Right lobe of liver (tissue), 6 donors: ENCODE results near the gene ACTR1A. TPM values are rescaled to one million over a fixed set of nuclear protein-coding genes. Genes with fewer than 3 reads are reported as not detected.

Experiments
- ATAC-seq, 4 donors: fragments of 200-7000 bp; cut with Tn5 transposase; one replicate each; pipeline ENCODE4 v1.9.1; 2020; ENCODE audit warnings: mild to moderate bottlenecking in 4 of 4, moderate library complexity in 4 of 4
- DNase-seq, 3 donors: peaks; one replicate each; pipeline ENCODE4 v3.0.0-alpha.2; 2020
- H3K27ac ChIP-seq, 3 donors: fragments of 200-600 bp; one replicate each; pipeline ENCODE4 v1.8.0; 2022
- H3K27me3 ChIP-seq, 2 donors: fragments of 200-600 bp; one replicate each; pipeline ENCODE4 v1.8.0; 2022
- H3K36me3 ChIP-seq, 4 donors: fragments of 200-600 bp; sonication (generic) in 1 of 4; one replicate each; pipeline versions ENCODE4 v1.5.1 to v1.8.0; 2017 to 2022; ENCODE audit warnings: control low read depth in 1 of 4
- H3K4me1 ChIP-seq, 4 donors: fragments of 200-600 bp; sonication (generic) in 1 of 4; one replicate each; pipeline versions ENCODE4 v1.5.1 to v1.8.0; 2017 to 2022; ENCODE audit warnings: control low read depth in 1 of 4
- H3K4me3 ChIP-seq, 3 donors: fragments of 200-600 bp; one replicate each; pipeline ENCODE4 v1.8.0; 2022
- H3K9me3 ChIP-seq, 4 donors: fragments of 200-600 bp; sonication (generic) in 1 of 4; one replicate each; pipeline versions ENCODE4 v1.5.1 to v1.8.0; 2017 to 2022; ENCODE audit warnings: control low read depth in 1 of 4
- CTCF ChIP-seq, 4 donors: fragments of 200-600 bp in 3 of 4; fragments of 450-650 bp in 1 of 4; IDR thresholded peaks; one replicate each; pipeline versions ENCODE4 v1.5.1 to v1.8.0; 2016 to 2022; ENCODE audit warnings: antibody characterized with exemption in 4 of 4, mild to moderate bottlenecking in 2 of 4
- POLR2A ChIP-seq: fragments of 450-650 bp; IDR thresholded peaks from one replicate; pipeline ENCODE4 v1.6.1; 2017; ENCODE audit warnings: antibody characterized with exemption, mild to moderate bottlenecking
- WGBS: methylation state at CpG from one replicate; pipeline ENCODE4 v1.1.6; 2018; ENCODE audit warnings: low coverage, low lambda C conversion rate; ENCODE audit not compliant: insufficient coverage; ENCODE audit errors: missing lambda C conversion rate; 5-methylcytosine and 5-hydroxymethylcytosine counted together
- intact Hi-C, 2 donors: fragments of 100-400 bp; cut with DNase I; formaldehyde crosslinking; loops; one replicate each; pipeline versions ENCODE4 v1.11.2 to v1.14.1; 2022
- total RNA-seq, 6 experiments: library from RNA; depleted of rRNA in 2 of 6; stranded (reverse); fragments of >200 nt in 2 of 6; fragmentation: NEBNext Ultra II Directional in 3 of 6; extraction: Animal tissue kit (Norgen Biotek cat#: 25700) in 3 of 6; gene quantifications; one replicate each; pipeline versions ENCODE4 v1.1.0 to v1.2.4, GENCODE V29; 2016 to 2023
- donor health status: DM: no; HTN: yes; CAD: no.
- donor health status: DM: no; HTN: no; CAD: no.
- donor health status: DM: no; HTN: no; CAD: no.
- donor health status: DM: no; HTN: yes; CAD: no.
- donor health status: DM: no; HTN: yes; CAD: no.

ACTR1A gene
- total RNA-seq, 6 experiments from 2014 or later, result 25.6 to 47.9 (median 31.3) TPM

GRCh38 chr10:102451105-102451969 is 51.2 kb downstream of the ACTR1A start, which contains the start of gene C10orf95:
TSS of gene C10orf95 (minus strand) at chr10:102451543. CDS start at chr10:102451093, 450 bp downstream.
- H3K4me1 ChIP-seq, result peaks cover 0 to 24% (median 3%) of the 10 kb centered on the region in 4 donors
- H3K36me3 ChIP-seq, result no peaks in the 10 kb centered on the region
- DNase-seq (no peak), ATAC-seq (no peak)
- H3K4me3 ChIP-seq, result peak within 1 kb of the TSS; percentile 62 to 92 (median 77)
- no peak for TF ChIP-seq CTCF (IDR thresholded peaks at IDR 0.05)
- TF ChIP-seq POLR2A, result no peak
- no peaks in the 10 kb centered on the region for H3K9me3 ChIP-seq
- intact Hi-C loops, result no loop called here
- H3K27me3 ChIP-seq, result no peaks in the 10 kb centered on the region
- 33% methylated on average over 18 of the region's 28 CpGs for WGBS
- H3K27ac ChIP-seq, result peak within 1 kb of the TSS; percentile 66 to 76 (median 68)

- ATAC-seq (peak; percentile 76 to 90 (median 88)), DNase-seq (peak; percentile 90 to 91 (median 91))
- no peaks in the 10 kb centered on the region for H3K36me3 ChIP-seq
- peaks cover 0 to 24% (median 3%) of the 10 kb centered on the region in 4 donors for H3K4me1 ChIP-seq
- peak overlapping the region; percentile 66 to 76 (median 68) for H3K27ac ChIP-seq
- H3K9me3 ChIP-seq, result no peaks in the 10 kb centered on the region
- 0% methylated on average over 1 of the region's 104 CpGs for WGBS
- intact Hi-C loops, result no loop called here
- TF ChIP-seq CTCF (IDR thresholded peaks at IDR 0.05), result no peak
- peak; percentile 84 for TF ChIP-seq POLR2A
- peak overlapping the region; percentile 62 to 92 (median 77) for H3K4me3 ChIP-seq
- no peaks in the 10 kb centered on the region for H3K27me3 ChIP-seq
Measured at GRCh38 chr10:102450374-102451104, 52.0 kb downstream of the ACTR1A start.

- H3K36me3 ChIP-seq, result no peaks in the 10 kb centered on the region
- TF ChIP-seq CTCF (IDR thresholded peaks at IDR 0.05) (no peak), POLR2A (no peak)
- peak overlapping the region; percentile 54 to 76 (median 66) for H3K27ac ChIP-seq
- H3K4me3 ChIP-seq, result peak overlapping the region; percentile 62 to 92 (median 77)
- 0% methylated on average over 7 of the region's 11 CpGs for WGBS
- no peaks in the 10 kb centered on the region for H3K9me3 ChIP-seq
- ATAC-seq (peak in 2 of 4 donors; percentile 4 to 5), DNase-seq (no peak)
- peaks cover 0 to 24% (median 3%) of the 10 kb centered on the region in 4 donors for H3K4me1 ChIP-seq
- no peaks in the 10 kb centered on the region for H3K27me3 ChIP-seq
- intact Hi-C loops, result no loop called here
Measured at GRCh38 chr10:102450124-102450373, 52.5 kb downstream of the ACTR1A start.

GRCh38 chr10:102449321-102450123 is 53.0 kb downstream of the ACTR1A start:
- DNase-seq (peak; percentile 81 to 90 (median 87)), ATAC-seq (peak; percentile 75 to 87 (median 78))
- no peak for TF ChIP-seq POLR2A
- TF ChIP-seq CTCF (IDR thresholded peaks at IDR 0.05), result no peak
- WGBS, result 5% methylated on average over 28 of the region's 30 CpGs
- Histone ChIP-seq H3K4me1 (peaks cover 0 to 24% (median 3%) of the 10 kb centered on the region in 4 donors), H3K9me3 (no peaks in the 10 kb centered on the region), H3K36me3 (no peaks in the 10 kb centered on the region), H3K4me3 (peak overlapping the region; percentile 62 to 92 (median 77)), H3K27me3 (no peaks in the 10 kb centered on the region), H3K27ac (peak overlapping the region; percentile 54 to 76 (median 66))
- intact Hi-C loops, result no loop called here
